Astrocyte of the hippocampus (primary cell): ENCODE results near the gene NPC1.
"Not testable (repeated sequence)": the region's sequence is repeated elsewhere in the genome, so short reads cannot be mapped to it uniquely, and the experiment has no call there.

Source experiments
- DNase-seq: peaks from one replicate; pipeline ENCODE4 v3.0.0; 2011; ENCODE audit warnings: low read depth, low spot score

Gene NPC1

DNA sequence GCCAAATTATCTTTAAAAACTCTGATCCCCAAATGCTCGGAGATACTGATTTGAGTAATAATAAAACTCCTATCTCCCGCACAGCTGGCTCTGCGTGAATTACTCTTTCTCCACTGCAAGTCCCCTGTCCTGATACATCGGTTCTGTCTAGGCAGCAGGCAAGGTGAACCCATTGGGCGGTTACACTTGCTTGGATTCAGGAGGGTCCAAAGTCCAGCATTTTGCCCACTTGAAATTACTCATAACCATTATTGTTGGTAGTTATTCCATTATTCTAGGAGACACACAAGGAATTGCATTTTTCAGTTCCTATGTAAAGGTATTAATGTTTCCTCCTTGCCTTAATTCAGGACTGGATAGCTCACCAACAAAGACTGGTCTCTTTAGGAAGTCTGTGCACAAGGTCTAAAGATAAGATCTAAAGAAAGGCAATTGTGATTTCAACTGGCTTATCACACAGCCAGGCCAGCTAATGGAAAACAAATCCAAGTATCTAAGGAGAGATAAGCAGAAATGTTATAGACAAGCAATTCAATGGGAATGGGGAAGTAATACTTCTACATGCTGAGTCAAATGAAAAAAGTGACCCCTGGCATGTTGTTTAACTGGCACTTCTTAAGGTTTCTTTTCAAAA lies 23.2 kb upstream of the NPC1 start:
- no peak for DNase-seq

GRCh38 chr18:23608211-23608610 lies 21.9 kb upstream of the NPC1 start:
- no peak for DNase-seq

DNA sequence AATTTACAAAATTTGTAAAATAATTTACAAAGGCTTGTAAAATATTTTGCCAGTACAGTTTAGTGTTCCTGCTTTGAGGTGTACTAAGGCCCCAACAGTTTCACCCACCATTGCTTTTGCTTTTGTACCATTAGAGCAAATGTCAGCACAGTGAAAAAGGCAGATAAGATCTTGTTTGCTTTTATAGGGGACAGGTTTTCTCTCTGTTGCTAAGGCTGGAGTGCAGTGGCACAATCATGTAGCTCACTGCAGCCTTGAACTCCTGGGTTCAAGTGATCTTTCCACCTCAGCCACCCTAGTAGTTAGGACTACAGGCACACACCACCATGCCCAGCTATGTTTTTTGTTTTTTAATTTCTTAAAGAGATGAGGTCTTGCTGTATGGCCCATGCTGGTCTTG lies 19.6 kb upstream of the NPC1 start:
- DNase-seq: no peak

- DNase-seq: no peak
These were observed 13.5 kb upstream of the NPC1 start for GRCh38 chr18:23599809-23600208.

- DNase-seq: no peak
These were observed 9.9 kb upstream of the NPC1 start for GRCh38 chr18:23596183-23596582.

DNA sequence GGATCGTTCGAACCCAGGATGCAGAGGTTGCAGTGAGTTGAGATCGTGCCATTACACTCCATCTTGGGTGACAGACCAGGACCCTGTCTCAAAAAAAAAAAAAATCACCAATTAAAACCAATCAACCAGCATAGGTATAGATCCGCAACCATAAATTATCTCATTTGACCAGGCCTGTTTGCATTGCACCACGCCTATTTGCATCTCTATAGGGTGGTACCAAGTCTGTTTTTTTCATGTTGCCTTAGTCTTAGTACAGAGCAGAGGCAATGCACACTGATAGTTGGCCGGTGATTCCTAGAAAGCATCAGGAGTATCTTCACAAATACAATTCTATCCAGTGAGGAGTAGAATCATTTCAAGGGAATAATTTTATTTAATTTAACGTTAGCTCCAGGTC lies 9.3 kb upstream of the NPC1 start:
- DNase-seq: no peak

- DNase-seq: peak; percentile 66
These were observed 7.4 kb upstream of the NPC1 start for GRCh38 chr18:23593720-23594119.

DNA sequence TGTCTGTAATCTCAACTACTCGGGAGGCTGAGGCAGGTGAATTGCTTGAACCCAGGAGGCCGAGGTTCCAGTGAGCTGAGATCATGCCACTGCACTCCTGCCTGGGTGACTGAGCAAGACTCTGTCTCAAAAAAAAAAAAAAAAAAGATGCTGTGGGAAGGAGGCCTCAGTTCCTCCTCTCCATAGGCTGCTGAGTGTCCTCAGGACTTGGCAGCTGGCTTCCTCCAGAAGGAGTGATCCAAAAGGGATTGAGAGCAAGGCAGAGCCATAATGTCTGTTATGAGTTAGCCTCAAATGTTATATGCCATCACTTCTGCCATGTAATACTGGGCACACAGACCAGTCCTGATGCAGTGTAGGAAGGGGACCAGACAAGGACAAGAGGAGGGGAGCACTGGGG lies 6.6 kb upstream of the NPC1 start:
- no peak for DNase-seq

DNA sequence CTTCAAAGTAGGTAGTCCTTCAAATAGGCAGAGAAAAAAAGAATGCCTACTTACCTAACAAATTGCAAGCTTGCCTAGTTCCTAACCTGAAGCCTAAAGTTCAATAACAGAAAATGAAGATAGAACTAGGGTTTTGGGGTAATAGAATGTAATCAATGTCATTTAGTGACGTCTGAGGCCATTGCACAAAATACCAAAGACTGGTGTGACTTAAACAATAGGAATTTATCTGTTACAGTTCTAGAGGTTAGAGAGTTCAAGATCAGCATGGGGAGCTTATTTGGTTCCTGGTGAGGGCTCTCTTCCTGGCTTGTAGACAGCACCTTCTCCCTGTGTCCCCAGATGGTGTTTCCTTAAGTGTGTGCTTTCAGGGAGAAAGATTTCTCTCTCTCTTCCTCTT lies 4.7 kb upstream of the NPC1 start:
- DNase-seq: no peak

GRCh38 chr18:23588836-23589560 lies 2.7 kb upstream of the NPC1 start:
- peak; percentile 78 for DNase-seq

- no peak for DNase-seq
These were observed 925 bp upstream of the NPC1 start for GRCh38 chr18:23587220-23587642.

- DNase-seq: no peak
These were observed 433 bp downstream of the NPC1 start for GRCh38 chr18:23585897-23586248.

DNA sequence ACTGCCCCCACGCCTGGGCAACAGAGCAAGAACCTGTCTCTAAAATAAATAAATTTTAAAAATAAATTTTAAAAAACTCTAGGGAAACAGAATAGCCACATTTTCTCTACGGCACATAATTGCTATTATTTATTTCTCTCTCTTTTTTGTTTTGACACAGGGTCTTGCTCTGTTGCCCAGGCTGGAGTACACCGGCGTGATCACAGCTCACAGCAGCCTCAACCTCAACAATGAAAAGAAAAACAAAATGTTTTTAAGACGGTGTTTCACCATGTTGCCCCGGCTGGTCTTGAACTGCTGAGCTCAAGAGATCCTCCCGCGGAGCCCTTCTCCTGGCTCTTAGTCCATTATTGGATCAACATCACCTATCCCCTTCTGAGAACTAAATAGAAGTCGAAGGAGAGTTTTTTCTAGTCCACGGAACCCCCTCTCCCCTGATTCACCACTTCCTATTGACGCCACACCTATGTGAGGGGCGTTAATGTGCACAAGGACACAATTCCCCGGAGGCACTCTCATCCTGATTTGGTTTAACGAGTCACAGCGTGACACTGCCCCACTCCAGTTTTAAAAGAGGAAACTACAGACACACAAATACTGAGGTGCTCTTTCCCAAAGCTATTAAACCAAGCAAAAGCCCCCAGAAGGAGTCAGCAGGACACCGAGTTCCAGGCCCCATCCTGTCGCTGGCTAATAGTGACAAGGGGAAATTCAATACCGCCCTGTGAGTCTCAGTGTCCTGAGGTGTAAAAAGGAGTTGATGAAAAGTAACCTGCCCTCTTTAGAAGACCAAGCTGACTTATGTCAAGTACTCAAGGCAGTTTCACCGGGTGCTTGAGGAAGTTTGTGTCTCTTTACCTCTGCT lies 1.1 kb downstream of the NPC1 start:
- peak; percentile 43 for DNase-seq

DNA sequence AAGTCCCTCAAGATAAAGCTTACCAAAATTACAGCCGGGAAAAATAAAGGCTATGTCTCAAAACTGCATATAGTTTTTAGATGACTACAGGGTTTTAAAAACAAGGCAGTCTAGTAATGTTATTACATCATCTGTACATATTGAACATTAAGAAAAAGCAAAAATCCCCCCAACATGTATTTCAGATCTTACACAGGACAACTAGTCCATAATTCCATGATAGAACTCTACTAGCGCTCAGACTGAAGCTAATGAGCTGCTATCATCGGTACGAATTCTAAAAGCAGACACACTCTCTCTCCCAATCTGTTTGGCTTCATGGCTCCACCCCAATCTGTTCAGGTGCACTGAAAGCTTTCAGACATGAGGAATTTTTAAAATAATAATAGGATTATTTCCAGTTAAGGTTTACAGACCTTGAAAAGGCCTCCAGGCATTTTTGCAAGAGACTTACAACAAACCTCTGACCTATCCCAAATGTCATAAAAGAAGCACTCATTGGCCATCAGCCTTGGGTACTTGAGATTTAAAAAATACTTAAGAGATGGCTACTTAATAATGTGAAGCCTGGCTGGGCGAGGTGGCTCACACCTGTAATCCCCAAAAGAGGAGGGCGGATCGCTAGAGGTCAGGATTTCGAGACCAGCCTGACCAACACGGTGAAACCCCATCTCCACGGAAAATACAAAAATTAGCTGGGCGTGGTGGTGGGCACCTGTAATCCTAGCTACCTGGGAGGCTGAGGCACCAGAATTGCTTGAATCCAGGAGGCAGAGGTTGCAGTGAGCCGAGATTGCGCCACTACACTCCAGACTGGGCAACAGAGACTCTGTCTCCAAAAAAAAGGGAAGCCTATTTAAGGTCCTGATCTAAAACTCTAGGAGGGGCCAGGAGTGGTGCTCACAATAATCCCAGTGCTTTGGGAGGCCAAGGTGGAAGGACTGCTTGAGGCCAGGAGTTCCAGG lies 2.0 kb downstream of the NPC1 start:
- no peak for DNase-seq

DNA sequence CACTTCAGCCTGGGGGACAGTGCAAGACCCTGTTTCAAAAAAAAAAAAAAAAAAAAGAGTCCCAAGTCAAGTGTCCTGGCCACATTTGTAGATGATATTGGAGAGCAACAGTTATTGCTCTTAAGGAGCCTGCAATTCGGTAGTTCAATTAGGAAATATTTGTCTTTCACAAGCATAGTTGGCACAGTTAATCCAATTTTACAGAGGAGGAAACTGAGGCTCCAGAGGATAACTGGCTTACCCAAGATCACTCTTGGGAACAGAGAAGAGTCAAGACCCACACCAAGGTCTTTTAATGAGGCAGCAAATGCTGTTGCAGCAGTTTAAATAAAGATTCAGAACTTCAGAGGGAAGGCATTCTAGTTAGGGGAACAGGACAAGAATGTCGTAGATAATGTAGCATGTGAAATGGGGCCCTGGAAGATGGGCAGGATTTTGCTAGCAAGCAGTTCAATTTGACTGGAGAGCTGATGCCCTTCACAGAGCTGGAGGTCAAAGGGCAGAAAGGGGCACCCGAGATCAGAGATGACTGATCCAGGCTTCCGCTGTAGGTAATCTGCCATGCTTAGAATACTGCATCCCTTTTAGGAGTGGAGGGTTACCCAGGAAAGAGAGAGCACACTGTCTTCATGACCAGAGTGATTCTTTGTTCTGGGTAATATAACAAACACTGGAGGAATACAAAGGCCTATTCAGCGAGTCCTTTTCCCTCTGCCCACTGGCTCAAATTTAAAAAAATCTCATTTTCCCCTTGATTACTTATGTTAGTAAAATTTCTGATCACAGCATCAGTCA lies 3.0 kb downstream of the NPC1 start:
- DNase-seq: no peak

DNA sequence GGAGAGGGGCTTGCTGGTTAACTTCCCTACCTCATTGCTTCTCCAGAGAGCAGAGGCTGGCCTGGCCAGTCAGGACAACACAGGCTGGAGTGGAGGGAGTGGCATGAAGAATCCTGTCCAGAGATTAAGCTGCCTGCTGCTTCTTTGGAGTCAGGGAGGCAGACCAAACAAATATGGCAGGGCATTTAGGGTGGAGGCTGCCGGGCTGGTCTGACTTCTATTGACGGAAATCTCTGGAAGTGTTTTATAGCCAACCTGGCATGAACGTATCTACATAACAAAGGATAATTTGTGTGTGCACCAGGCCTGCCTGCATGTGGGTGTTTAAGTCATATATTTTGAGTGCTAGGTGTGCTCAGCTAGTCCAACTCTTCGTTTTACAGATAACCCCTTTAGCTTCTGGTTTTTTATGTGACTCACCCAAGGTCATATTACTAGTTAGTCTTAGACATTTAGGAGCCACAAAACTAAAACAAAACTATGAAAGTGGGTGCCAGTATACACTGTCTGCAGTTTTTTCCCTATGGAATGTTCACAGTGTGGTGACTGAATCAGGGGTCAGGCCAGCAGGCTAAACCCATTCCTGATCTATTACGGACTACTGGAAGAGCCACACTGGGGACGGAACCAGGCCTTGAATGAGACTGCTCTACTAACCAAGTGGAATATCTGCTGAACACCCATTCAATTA lies 5.5 kb downstream of the NPC1 start:
- DNase-seq: peak; percentile 59

GRCh38 chr18:23578891-23579653 lies 7.2 kb downstream of the NPC1 start:
- no peak for DNase-seq

GRCh38 chr18:23578067-23578701 lies 8.1 kb downstream of the NPC1 start:
- DNase-seq: no peak

DNA sequence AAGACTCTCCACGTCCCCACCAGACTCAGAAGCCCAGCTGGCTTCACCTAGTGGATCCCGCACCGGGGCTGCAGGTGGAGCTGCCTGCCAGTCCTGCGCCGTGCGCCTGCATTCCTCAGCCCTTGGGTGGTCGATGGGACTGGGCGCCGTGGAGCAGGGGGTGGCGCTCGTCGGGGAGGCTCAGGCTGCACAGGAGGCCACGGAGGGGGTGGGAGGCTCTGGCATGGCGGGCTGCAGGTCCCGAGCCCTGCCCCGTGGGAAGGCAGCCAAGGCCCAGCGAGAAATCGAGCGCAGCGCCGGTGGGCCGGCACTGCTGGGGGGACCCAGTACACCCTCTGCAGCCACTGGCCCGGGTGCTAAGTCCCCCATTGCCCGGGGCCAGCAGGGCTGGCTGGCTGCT lies 8.8 kb downstream of the NPC1 start:
- not testable (repeated sequence) for DNase-seq
